SHP77 (cell line): ENCODE results near the gene HELZ.
"Not testable (repeated sequence)": the region's sequence is repeated elsewhere in the genome, so short reads cannot be mapped to it uniquely, and the experiment has no call there.

ENCODE experiments used
- DNase-seq, 2 experiments: peaks; one replicate each; lab custom pipeline; 2025; lab: John Stamatoyannopoulos, UW

The HELZ gene

DNA sequence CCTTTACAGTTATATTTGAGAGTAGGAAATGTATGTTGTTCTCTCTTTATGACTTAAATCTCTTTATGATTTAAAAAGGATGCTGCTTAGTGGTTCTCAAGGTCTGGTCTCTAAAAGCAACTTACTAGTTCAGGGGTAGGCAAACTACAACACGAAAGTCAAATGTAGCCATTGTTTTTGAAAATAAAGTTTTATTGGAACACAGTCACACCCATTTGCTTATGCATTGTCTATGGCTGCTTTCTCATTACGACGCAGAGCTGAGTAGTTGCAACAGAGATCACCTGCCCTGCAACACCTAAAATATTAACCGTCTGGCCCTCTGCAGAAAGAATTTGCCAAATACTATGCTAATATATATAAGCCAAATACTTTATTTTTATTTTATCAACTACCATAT, 58.2 kb downstream of the HELZ start:
- no peak for DNase-seq

DNA sequence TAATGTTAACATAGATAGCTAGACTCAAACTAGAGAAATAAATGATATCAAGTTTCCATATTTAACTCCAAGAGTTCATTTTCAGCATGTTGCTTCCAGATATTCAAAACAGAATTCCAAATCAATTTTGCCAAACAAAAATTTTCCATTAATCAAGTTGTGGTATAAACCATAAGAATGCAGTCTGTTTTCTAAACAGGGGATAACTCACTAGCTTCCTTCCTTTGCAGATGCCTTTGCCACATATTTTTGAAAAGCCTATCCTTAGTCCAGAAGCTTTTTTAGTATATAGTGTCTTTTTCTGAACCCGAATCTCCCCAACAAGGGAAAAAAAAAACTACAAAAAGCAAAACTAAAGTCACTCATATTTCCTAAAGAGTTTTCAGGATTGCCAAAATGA, 61.5 kb downstream of the HELZ start:
- DNase-seq = no peak

GRCh38 chr17:67181825-67182224, 63.2 kb downstream of the HELZ start:
- DNase-seq = no peak

- no peak for DNase-seq
Measured at GRCh38 chr17:67180275-67180674, 64.7 kb downstream of the HELZ start.

- DNase-seq = no peak
Measured at GRCh38 chr17:67178555-67178954, 66.4 kb downstream of the HELZ start.

GRCh38 chr17:67177732-67178131, 67.3 kb downstream of the HELZ start:
- no peak for DNase-seq

GRCh38 chr17:67174190-67174589, 70.8 kb downstream of the HELZ start:
- DNase-seq = no peak

GRCh38 chr17:67171560-67171959, 73.4 kb downstream of the HELZ start:
- DNase-seq = no peak

DNA sequence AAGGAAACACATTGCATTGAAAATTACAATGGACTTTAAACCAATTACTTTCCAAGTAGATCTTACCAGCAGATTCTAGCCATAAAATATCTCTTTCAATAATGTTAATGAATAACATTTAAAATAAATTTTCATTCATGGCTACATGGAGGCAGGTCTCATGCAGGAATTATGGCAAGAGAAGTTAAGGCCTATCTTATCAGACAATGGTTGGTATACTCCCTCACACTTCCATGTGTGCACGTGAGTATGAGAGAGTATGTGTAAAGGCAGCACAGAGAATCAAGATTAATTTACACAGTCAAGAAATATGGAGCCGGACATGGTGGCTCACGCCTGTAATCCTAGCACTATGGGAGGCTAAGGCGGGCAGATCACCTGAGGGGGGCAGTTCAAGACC, 76.5 kb downstream of the HELZ start:
- DNase-seq = no peak

DNA sequence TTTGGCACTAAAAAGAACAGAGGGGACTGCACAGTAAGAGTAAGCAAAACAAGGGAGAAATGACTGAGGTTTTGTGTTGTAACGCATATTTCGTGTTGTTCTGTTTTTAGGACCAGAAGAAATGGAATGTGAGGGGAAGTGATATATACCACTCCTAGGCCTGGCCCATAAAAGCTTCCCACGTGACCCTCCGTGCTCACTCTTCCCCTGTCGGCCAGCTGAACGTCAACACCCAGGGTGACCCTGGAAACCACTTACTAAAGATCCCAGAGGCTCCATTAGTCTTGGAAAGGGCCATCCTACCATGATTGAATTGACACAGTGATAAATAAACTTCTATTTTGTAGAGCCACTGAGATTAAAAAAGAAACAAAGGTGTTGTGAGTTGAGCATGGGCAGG, 79.8 kb downstream of the HELZ start:
- no peak for DNase-seq

- no peak for DNase-seq
Measured at GRCh38 chr17:67164302-67164701, 80.7 kb downstream of the HELZ start.

DNA sequence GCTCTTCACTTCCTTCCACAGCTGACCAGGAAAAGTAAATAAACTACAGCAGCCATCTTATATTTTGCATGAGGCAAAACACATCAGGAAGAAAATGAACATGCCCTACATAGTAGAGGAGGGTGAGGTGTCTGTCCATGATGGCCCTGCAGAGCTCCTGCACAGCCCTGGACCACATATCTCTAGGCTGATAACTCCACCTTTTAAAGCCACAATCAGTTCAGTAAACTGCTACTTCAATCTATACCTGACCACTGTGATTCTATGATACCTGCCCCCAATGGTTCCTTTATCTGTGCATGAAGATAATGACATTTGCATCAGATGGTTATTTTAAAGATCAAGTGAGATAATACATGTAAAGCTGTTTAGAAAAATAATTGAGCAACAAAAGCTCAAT, 82.2 kb downstream of the HELZ start:
- DNase-seq = no peak

DNA sequence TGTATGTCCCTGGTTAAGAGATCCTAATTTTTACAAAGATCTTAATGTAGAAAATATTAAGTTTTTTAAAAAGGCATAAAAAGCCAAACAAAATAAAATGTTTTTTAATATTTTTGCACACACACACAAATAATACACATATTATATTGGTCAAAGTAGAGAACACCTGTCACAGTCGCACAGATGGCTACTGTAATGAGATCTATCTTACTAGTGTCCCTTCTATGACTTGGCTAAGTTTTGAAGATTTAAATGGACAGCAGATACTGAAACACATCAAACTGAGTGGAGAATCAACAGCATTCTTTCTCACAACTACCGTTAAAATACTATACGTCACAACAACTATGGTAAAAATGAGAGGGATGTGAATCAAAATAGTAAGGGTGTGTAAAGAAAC, 83.4 kb downstream of the HELZ start:
- DNase-seq = no peak

- no peak for DNase-seq
Measured at GRCh38 chr17:67160791-67161190, 84.2 kb downstream of the HELZ start.

GRCh38 chr17:67157732-67158639, 87.0 kb downstream of the HELZ start:
- DNase-seq = peak in 1 of 2 experiments; percentile 12

DNA sequence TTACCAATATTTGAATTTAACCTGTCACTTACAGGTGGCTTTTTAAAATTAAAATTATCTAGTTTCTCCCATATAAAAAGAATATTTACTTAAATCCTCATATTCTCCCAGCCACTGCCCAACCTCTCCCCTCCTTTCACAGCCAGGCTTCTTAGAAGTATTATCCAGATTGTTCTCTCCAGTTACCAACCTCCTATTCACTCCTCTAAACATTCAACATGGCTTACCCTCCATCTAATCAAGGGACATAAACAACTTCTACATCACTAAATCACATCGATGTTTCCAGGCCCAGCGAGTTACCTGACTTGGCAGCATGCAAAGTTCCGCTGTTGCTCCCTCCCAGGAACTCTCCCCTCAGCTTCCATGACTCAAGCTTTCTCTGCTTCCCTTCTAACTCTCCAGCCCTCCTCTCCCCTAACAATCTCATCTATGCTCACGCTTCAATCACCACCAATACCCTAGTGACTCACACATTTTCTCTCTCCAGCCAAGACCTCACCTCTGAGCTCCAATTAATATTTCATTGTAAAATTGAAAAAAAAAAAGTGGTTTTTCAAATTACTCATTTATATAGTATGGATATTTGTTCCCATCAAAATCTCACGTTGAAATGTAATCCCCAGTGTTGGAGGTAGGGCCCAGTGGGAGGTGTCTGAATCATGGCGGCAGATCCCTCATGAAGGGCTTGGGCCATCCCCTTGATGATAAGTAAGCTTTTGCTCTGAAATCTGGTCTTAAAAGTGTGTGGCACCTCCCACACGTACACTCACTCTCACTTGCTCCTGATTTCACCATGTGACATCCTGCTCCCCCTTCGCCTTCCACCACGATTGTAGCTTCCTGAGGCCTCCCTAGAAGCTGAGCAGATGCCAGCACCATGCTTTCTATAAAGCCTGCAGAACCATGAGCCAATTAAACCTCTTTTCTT, 88.5 kb downstream of the HELZ start:
- no peak for DNase-seq

DNA sequence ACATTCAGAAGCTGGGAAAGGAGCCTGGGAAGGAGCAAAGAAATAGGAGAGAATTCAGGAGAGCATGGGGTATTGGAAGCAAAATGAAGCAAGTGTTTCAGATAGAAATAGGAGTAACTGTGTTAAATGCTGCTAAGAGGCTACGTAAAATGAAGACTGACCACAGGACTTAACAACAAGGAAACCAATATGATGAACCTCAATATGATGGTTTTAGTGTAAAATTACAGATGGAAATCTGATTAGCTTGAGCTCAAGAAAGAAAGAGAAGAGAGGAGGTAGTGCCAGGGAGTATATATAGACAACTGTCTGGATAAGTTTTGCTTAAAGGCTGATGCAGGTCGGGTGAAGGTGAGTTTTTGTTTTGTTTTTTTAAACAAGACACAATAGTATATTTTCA, 92.2 kb downstream of the HELZ start:
- DNase-seq = no peak

GRCh38 chr17:67151717-67152116, 93.3 kb downstream of the HELZ start:
- DNase-seq = no peak

DNA sequence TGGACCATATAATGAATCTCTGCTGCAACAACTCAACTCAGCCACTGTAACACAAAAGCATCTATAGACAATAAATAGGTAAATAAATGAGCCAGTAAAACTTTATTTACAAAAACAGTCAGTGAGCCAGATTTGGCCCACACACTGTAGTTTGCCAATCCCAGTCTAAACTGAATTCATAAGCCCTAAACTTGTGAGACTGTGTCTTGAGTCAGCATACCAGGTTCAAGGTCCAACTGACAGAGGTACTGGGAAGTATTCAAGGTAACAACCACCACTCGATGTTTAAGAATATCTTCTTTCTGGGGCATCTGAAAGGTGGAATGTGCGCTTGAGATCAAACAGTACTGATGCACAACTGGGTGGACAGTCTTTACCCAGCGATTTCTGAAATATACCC, 94.2 kb downstream of the HELZ start:
- no peak for DNase-seq

DNA sequence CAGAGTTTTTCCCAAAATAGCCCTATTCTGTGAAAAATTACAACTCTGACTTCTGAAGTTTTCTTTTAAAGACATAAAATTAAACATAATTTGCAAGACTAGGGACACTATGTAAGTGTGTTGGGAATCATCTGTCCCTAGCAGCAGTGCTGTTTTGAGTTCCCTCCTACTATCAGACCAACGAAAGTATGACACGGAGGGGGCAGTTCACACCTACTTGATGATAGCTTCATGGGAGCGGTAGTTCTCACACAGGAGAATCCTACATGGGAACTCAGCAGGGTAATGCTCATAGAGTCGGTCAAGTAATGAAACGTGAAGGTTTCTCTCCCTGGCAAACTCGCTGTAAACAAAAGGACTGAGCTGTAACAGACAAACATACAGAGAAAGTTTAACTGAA, 96.6 kb downstream of the HELZ start:
- no peak for DNase-seq

- DNase-seq = no peak
Measured at GRCh38 chr17:67145183-67145805, 99.7 kb downstream of the HELZ start.

DNA sequence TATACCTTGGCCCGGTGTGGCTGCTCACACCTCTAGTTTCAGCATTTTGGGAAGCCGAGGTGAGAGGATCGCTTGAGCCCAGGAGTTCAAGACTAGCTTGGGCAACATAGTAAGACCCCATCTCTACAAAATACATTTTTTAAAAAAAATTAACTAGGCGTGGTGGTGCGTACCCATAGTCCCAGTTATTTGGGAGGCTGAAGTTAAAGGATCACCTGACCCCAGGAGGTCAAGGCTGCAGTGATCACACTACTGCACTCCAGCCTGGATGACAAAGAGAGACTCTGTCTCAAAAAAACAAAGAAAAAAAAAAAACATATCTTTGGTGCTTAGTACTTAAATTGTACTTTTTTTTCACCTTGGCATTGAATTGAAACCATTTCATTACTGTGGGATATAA, 101.7 kb downstream of the HELZ start:
- no peak for DNase-seq

GRCh38 chr17:67142030-67142429, 103.0 kb downstream of the HELZ start:
- not testable (repeated sequence) for DNase-seq
